Fibroblast of lung (primary cell): ENCODE results near the gene FKBP10.

Source experiments
- CTCF ChIP-seq, 2 donors: IDR thresholded peaks in 1 of 2; conservative IDR thresholded peaks in 1 of 2; 1 replicate in 1 of 2; 2 replicates in 1 of 2; pipeline ENCODE4 v1.5.1; 2011 to 2012; ENCODE audit warnings: low read length in 2 of 2, control low read depth in 1 of 2, inconsistent platforms in 1 of 2, low read depth in 1 of 2, mild to moderate bottlenecking in 1 of 2
- EZH2 ChIP-seq: IDR thresholded peaks from 2 replicates; pipeline ENCODE4 v1.5.1; 2012; ENCODE audit warnings: low read length, control low read depth, mild to moderate bottlenecking; ENCODE audit errors: missing control alignments

GRCh38 chr17:41823580-41823979 is 10.8 kb downstream of the FKBP10 start:
- TF ChIP-seq CTCF (conservative IDR thresholded peaks at IDR 0.05 in 1 of 2, IDR thresholded peaks at IDR 0.05 in 1 of 2; ENCODE audit: low read depth in 1 of 2, low read length in 2 of 2): no peak
- no peak for TF ChIP-seq EZH2
